Measurements from ENCODE around the gene DCXR. TPM values are rescaled to one million over a fixed set of nuclear protein-coding genes. Genes with fewer than 3 reads are reported as not detected.

DCXR gene
- total and polyA plus RNA-seq, 10 of the 15 experiments (the other 5 are each of a cell fraction or from before 2014, with no cell fraction given) = 12.3 to 139 (median 88.9) TPM

GRCh38 chr17:82055965-82056728 is 18.6 kb upstream of the DCXR start:
- FAIRE-seq = no peak
- SMC1A ChIA-PET (ENCODE audit: uncharacterized antibody, unreplicated experiment) = no interaction called here
- RAD21 ChIA-PET (ENCODE audit: unreplicated experiment) = no interaction called here

More at GRCh38 chr17:82055965-82056728, 18.6 kb upstream of the DCXR start:
- ChIA-PET POLR2A (interaction anchor here (0.6 to 2.4 kb wide), 2 partner anchors 10 to 19 kb away, joined by 3 to 6 read pairs; partner anchors contain the start of gene DCXR), CTCF (no interaction called here)
- no TSS peak for BruUV-seq (replicated peaks)
- intact Hi-C loops (cut with micrococcal nuclease; ENCODE audit: unreplicated experiment) (no loop called here), in situ Hi-C loops (cut with MboI) (no loop called here)
- H3K4me2 ChIP-seq (ENCODE audit: control insufficient read depth, insufficient read depth) = no peak overlapping the region
- H3K9ac ChIP-seq (ENCODE audit: control insufficient read depth, insufficient read depth, low read length) = no peak overlapping the region
- 89% methylated on average over 26 of the region's 28 CpGs for WGBS (ENCODE audit: insufficient coverage, insufficient replicate concordance, low lambda C conversion rate, missing lambda C conversion rate)
- peaks cover under 1 to 33% of the 10 kb centered on the region in 2 experiments for H3K36me3 ChIP-seq (ENCODE audit: control insufficient read depth in 2 of 2, insufficient read depth in 2 of 2, low read length in 1 of 2)
- H3K27me3 ChIP-seq (replicated peaks in 1 of 2; ENCODE audit: control insufficient read depth in 2 of 2, insufficient read depth in 2 of 2, low read length in 1 of 2) = no peaks in the 10 kb centered on the region
- no peak overlapping the region for H2AFZ ChIP-seq (ENCODE audit: control insufficient read depth, low read depth, low read length)
- no peak overlapping the region for H3K4me3 ChIP-seq
- DNase-seq (ENCODE audit: low read depth, low spot score) (no peak), ATAC-seq (no peak)
- no peaks in the 10 kb centered on the region for H4K20me1 ChIP-seq (ENCODE audit: control insufficient read depth, insufficient read depth)
- 0 out of 2 replicates have a peak, but pooled peaks have one; percentile 9 for TF ChIP-seq SMAD5 (IDR thresholded peaks at IDR 0.05; ENCODE audit: low read depth)
- TF ChIP-seq PKNOX1 (IDR thresholded peaks at IDR 0.05) = no peak
- no peaks in the 10 kb centered on the region for H3K9me3 ChIP-seq (replicated peaks; ENCODE audit: control insufficient read depth, insufficient read depth, low read length)
- H3K4me1 ChIP-seq (ENCODE audit: control insufficient read depth, insufficient read depth, low read length) = peaks cover 4% of the 10 kb centered on the region
- H3K79me2 ChIP-seq (ENCODE audit: control insufficient read depth, insufficient read depth, low read length) = peaks cover 14% of the 10 kb centered on the region
- H3K27ac ChIP-seq (ENCODE audit: control insufficient read depth, insufficient read depth) = no peak overlapping the region
